ENCODE measurements around the gene CYSRT1. TPM values are rescaled to one million over a fixed set of nuclear protein-coding genes. Genes with fewer than 3 reads are reported as not detected.

CYSRT1 gene
- total RNA-seq (ENCODE audit: low replicate concordance) = 0.36 and 0.49 TPM in 2 replicates

- TF ChIP-seq CTCF (IDR thresholded peaks at IDR 0.05; ENCODE audit: insufficient read depth, low read length) = no peak
- no peak for DNase-seq (ENCODE audit: low read depth)
- peak within 1 kb of the TSS; percentile 80 for H3K4me3 ChIP-seq (ENCODE audit: low read depth, low read length)
These were observed at the start of gene CYSRT1 for GRCh38 chr9:137224830-137225694. CYSRT1 (plus strand) TSS chr9:137225174; CDS start chr9:137225622, 448 bp downstream.

- no peak for DNase-seq (ENCODE audit: low read depth)
- H3K4me3 ChIP-seq (ENCODE audit: low read depth, low read length) = no peak overlapping the region
- no peak for TF ChIP-seq CTCF (IDR thresholded peaks at IDR 0.05; ENCODE audit: insufficient read depth, low read length)
These were observed 49.5 kb upstream of the CYSRT1 start for GRCh38 chr9:137175345-137175961.

- DNase-seq (ENCODE audit: low read depth) = peak; percentile 16
- TF ChIP-seq CTCF (IDR thresholded peaks at IDR 0.05; ENCODE audit: insufficient read depth, low read length) = peak; percentile 65
- H3K4me3 ChIP-seq (ENCODE audit: low read depth, low read length) = no peak overlapping the region
These were observed 48.4 kb upstream of the CYSRT1 start for GRCh38 chr9:137176302-137177182.

- TF ChIP-seq CTCF (IDR thresholded peaks at IDR 0.05; ENCODE audit: insufficient read depth, low read length) = no peak
- no peak overlapping the region for H3K4me3 ChIP-seq (ENCODE audit: low read depth, low read length)
- no peak for DNase-seq (ENCODE audit: low read depth)
These were observed 46.6 kb upstream of the CYSRT1 start for GRCh38 chr9:137178201-137178938.

- H3K4me3 ChIP-seq (ENCODE audit: low read depth, low read length) = no peak overlapping the region
- TF ChIP-seq CTCF (IDR thresholded peaks at IDR 0.05; ENCODE audit: insufficient read depth, low read length) = no peak
- no peak for DNase-seq (ENCODE audit: low read depth)
These were observed 45.9 kb upstream of the CYSRT1 start for GRCh38 chr9:137178939-137179630.
